H1 (cell line): ENCODE measurements around the gene DCDC1. TPM values are rescaled to one million over a fixed set of nuclear protein-coding genes. Genes with fewer than 3 reads are reported as not detected.

Source experiments
- CTCF ChIA-PET: fragments of 300-600 bp; sonication (Branson Sonifier 250); formaldehyde crosslinking; loops from one replicate; lab custom pipeline; 2021; ENCODE audit not compliant: partially characterized antibody; lab: Charles Lee
- POLR2A ChIA-PET: fragments of 300-600 bp; sonication (Branson Sonifier 250); formaldehyde crosslinking; loops from one replicate; lab custom pipeline; 2021; ENCODE audit warnings: inconsistent platforms; ENCODE audit not compliant: partially characterized antibody; lab: Charles Lee
- DNase-seq, 2 experiments: peaks; one replicate each; pipeline versions ENCODE4 v3.0.0 to v3.0.0-alpha.2; 2010 to 2022; ENCODE audit warnings: low spot score in 2 of 2, low read depth in 1 of 2, mixed read lengths in 1 of 2
- FAIRE-seq: peaks from 2 replicates; lab custom pipeline; 2011; peaks lifted over from hg19 to GRCh38; lab: Jason Lieb, UNC
- H2AFZ ChIP-seq: 2 replicates; pipeline ENCODE4 v1.8.1; 2012; ENCODE audit warnings: low read length, inconsistent platforms
- H2AK5ac ChIP-seq: 2 replicates; pipeline ENCODE4 v1.6.1; 2013; ENCODE audit warnings: low read depth, low read length
- H2BK120ac ChIP-seq: replicated peaks from 2 replicates; pipeline ENCODE3; 2013; ENCODE audit warnings: low read depth, low read length, inconsistent platforms
- H2BK12ac ChIP-seq: 2 replicates; pipeline ENCODE4 v1.6.1; 2013; ENCODE audit warnings: low read depth, low read length
- H2BK15ac ChIP-seq: 2 replicates; pipeline ENCODE4 v1.6.1; 2013; ENCODE audit warnings: low read length
- H2BK20ac ChIP-seq: 2 replicates; pipeline ENCODE4 v1.6.1; 2013; ENCODE audit warnings: low read length
- H2BK5ac ChIP-seq: 2 replicates; pipeline ENCODE4 v1.6.1; 2013; ENCODE audit warnings: low read depth, low read length
- H3K14ac ChIP-seq: 2 replicates; pipeline ENCODE4 v1.6.1; 2013; ENCODE audit warnings: inconsistent platforms; ENCODE audit not compliant: insufficient read length
- H3K18ac ChIP-seq: 2 replicates; pipeline ENCODE4 v1.6.1; 2013; ENCODE audit warnings: low read length; ENCODE audit errors: extremely low read depth
- H3K23ac ChIP-seq: 2 replicates; pipeline ENCODE4 v1.6.1; 2013; ENCODE audit warnings: inconsistent platforms; ENCODE audit not compliant: insufficient read length
- H3K23me2 ChIP-seq: 2 replicates; pipeline ENCODE4 v1.6.1; 2013; ENCODE audit warnings: low read depth, low read length
- H3K27ac ChIP-seq: 2 replicates; pipeline ENCODE4 v1.6.1; 2011; ENCODE audit warnings: low read depth, low read length, inconsistent platforms
- H3K27me3 ChIP-seq, 4 experiments: replicated peaks in 1 of 4; 1 replicate in 1 of 4; 2 replicates in 3 of 4; pipeline versions ENCODE4 v1.6.1 to v1.8.1; 2011 to 2013; ENCODE audit warnings: low read length in 3 of 4, mild to moderate bottlenecking in 3 of 4, inconsistent platforms in 2 of 4, mixed read lengths in 2 of 4, moderate library complexity in 1 of 4; ENCODE audit not compliant: control insufficient read depth in 3 of 4, insufficient read depth in 3 of 4; ENCODE audit errors: extremely low read depth in 1 of 4
- H3K36me3 ChIP-seq, 4 experiments: 2 replicates each; pipeline versions ENCODE4 v1.6.1 to v1.8.1; 2011 to 2013; ENCODE audit warnings: mild to moderate bottlenecking in 4 of 4, low read length in 3 of 4, moderate library complexity in 2 of 4, control low read depth in 1 of 4, inconsistent platforms in 1 of 4; ENCODE audit not compliant: insufficient read depth in 4 of 4, control insufficient read depth in 2 of 4
- H3K4ac ChIP-seq: replicated peaks from 2 replicates; pipeline ENCODE3; 2013; ENCODE audit warnings: low read length, low read depth, mixed read lengths, inconsistent platforms; ENCODE audit not compliant: insufficient read length
- H3K4me1 ChIP-seq, 4 experiments: replicated peaks in 1 of 4; 1 replicate in 1 of 4; 2 replicates in 3 of 4; pipeline versions ENCODE4 v1.6.1 to v1.8.1; 2011 to 2013; ENCODE audit warnings: low read length in 3 of 4, inconsistent platforms in 2 of 4, mixed read lengths in 1 of 4; ENCODE audit not compliant: insufficient read depth in 4 of 4, control insufficient read depth in 3 of 4
- H3K4me2 ChIP-seq, 2 experiments: 2 replicates each; pipeline versions ENCODE4 v1.6.1 to v1.8.1; 2011 to 2013; ENCODE audit warnings: low read depth in 2 of 2, low read length in 2 of 2, control low read depth in 1 of 2, inconsistent platforms in 1 of 2, mild to moderate bottlenecking in 1 of 2; ENCODE audit not compliant: insufficient read depth in 1 of 2
- H3K4me3 ChIP-seq, 4 experiments: fragments of 200-600, 300-600 bp in 1 of 4; sonication (generic), shearing (Covaris generic), sonication (Bioruptor Twin) in 1 of 4; 2 replicates each; pipeline versions ENCODE4 v1.5.1 to v1.8.1; 2011 to 2016; ENCODE audit warnings: low read length in 4 of 4, low read depth in 3 of 4, control low read depth in 2 of 4, inconsistent platforms in 2 of 4, mild to moderate bottlenecking in 2 of 4, mixed read lengths in 1 of 4, moderate library complexity in 1 of 4; ENCODE audit not compliant: insufficient read depth in 2 of 4; ENCODE audit errors: extremely low read depth in 1 of 4
- H3K56ac ChIP-seq: replicated peaks from 2 replicates; pipeline ENCODE3; 2013; ENCODE audit warnings: low read depth, mild to moderate bottlenecking, mixed read lengths, low read length, inconsistent platforms; ENCODE audit not compliant: insufficient read length
- H3K79me1 ChIP-seq: 2 replicates; pipeline ENCODE4 v1.6.1; 2013; ENCODE audit warnings: low read depth, low read length, control low read depth
- H3K79me2 ChIP-seq, 2 experiments: 2 replicates each; pipeline versions ENCODE4 v1.6.1 to v1.8.1; 2012 to 2013; ENCODE audit warnings: low read length in 2 of 2, mild to moderate bottlenecking in 2 of 2, inconsistent platforms in 1 of 2; ENCODE audit not compliant: insufficient read depth in 2 of 2, control insufficient read depth in 1 of 2
- H3K9ac ChIP-seq, 4 experiments: replicated peaks in 1 of 4; 1 replicate in 1 of 4; 2 replicates in 3 of 4; pipeline versions ENCODE4 v1.6.1 to v1.8.1; 2011 to 2013; ENCODE audit warnings: low read depth in 3 of 4, low read length in 3 of 4, control low read depth in 2 of 4, mild to moderate bottlenecking in 2 of 4, moderate library complexity in 2 of 4, inconsistent platforms in 1 of 4; ENCODE audit errors: extremely low read depth in 1 of 4
- H3K9me3 ChIP-seq, 2 experiments: 2 replicates each; pipeline versions ENCODE4 v1.6.1 to v1.8.1; 2012 to 2013; ENCODE audit warnings: mild to moderate bottlenecking in 2 of 2, moderate library complexity in 2 of 2, control low read depth in 1 of 2, inconsistent platforms in 1 of 2, low read depth in 1 of 2, low read length in 1 of 2, mixed read lengths in 1 of 2; ENCODE audit not compliant: insufficient read depth in 2 of 2
- H4K20me1 ChIP-seq, 2 experiments: replicated peaks in 1 of 2; 2 replicates each; pipeline versions ENCODE3 to v1.8.1; 2011 to 2013; ENCODE audit warnings: inconsistent platforms in 2 of 2, low read length in 2 of 2, mild to moderate bottlenecking in 1 of 2; ENCODE audit not compliant: insufficient read depth in 2 of 2, control insufficient read depth in 1 of 2
- H4K5ac ChIP-seq: 2 replicates; pipeline ENCODE4 v1.6.1; 2013; ENCODE audit warnings: low read length, low read depth, mixed read lengths, inconsistent platforms; ENCODE audit not compliant: insufficient read length
- H4K8ac ChIP-seq: 2 replicates; pipeline ENCODE4 v1.8.0; 2013; ENCODE audit warnings: mild to moderate bottlenecking, moderate library complexity, low read length, inconsistent platforms; ENCODE audit not compliant: insufficient read depth; ENCODE audit errors: extremely low read depth
- H4K91ac ChIP-seq: replicated peaks from 2 replicates; pipeline ENCODE3; 2013; ENCODE audit warnings: low read length, mixed read lengths, inconsistent platforms; ENCODE audit not compliant: insufficient read length
- CTCF ChIP-seq, 3 experiments: IDR thresholded peaks; 1 replicate in 2 of 3; 2 replicates in 1 of 3; pipeline versions ENCODE4 v1.5.1 to v1.6.1; 2011; ENCODE audit warnings: low read length in 3 of 3, mild to moderate bottlenecking in 3 of 3, inconsistent platforms in 2 of 3, low read depth in 1 of 3, moderate library complexity in 1 of 3; ENCODE audit not compliant: insufficient read depth in 1 of 3; ENCODE audit errors: control extremely low read depth in 1 of 3
- KDM4A ChIP-seq: IDR thresholded peaks from one replicate; pipeline ENCODE4 v1.7.1; 2012; ENCODE audit warnings: low read depth, mild to moderate bottlenecking, moderate library complexity, low read length, inconsistent platforms; ENCODE audit not compliant: severe bottlenecking
- RAD21 ChIP-seq, 2 experiments: IDR thresholded peaks in 1 of 2; conservative IDR thresholded peaks in 1 of 2; 2 replicates each; pipeline ENCODE4 v1.6.1; 2011; ENCODE audit warnings: low read depth in 2 of 2, low read length in 2 of 2, improper control_type of control experiment in 1 of 2, inconsistent platforms in 1 of 2, mild to moderate bottlenecking in 1 of 2, moderate library complexity in 1 of 2
- WGBS, 2 experiments: shearing (Covaris generic) in 1 of 2; methylation state at CpG; one replicate each; pipeline versions ENCODE4 v1.1.6 to v1.1.7; 2013 to 2015; ENCODE audit warnings: low lambda C conversion rate in 2 of 2, mixed read lengths in 2 of 2, inconsistent platforms in 1 of 2, low coverage in 1 of 2, missing lambda C conversion rate in 1 of 2; ENCODE audit not compliant: insufficient replicate concordance in 2 of 2, insufficient coverage in 1 of 2, insufficient read length in 1 of 2; ENCODE audit errors: extremely low coverage in 1 of 2, missing lambda C conversion rate in 1 of 2; 5-methylcytosine and 5-hydroxymethylcytosine counted together
- polyA plus RNA-seq, 7 experiments: library from polyadenylated mRNA; depleted of rRNA in 3 of 7; stranded (reverse) in 5 of 7; unstranded in 2 of 7; fragments of >200 nt in 5 of 7; fragments of 200-250 nt in 2 of 7; gene quantifications; 1 replicate in 5 of 7; 2 replicates in 1 of 7; 4 replicates in 1 of 7; pipeline versions ENCODE4 v1.2.1 to v1.2.3, GENCODE V29; 2011 to 2013; ENCODE audit warnings: missing spikeins in 2 of 7, mixed read lengths in 2 of 7
- total RNA-seq: library from RNA; stranded (reverse); fragmentation: NEBNext Ultra II Directional; extraction: Animal tissue kit (Norgen Biotek cat#: 25700); gene quantifications from 2 replicates; pipeline ENCODE4 v1.2.1, GENCODE V29; 2021

DCDC1 gene
- total and polyA plus RNA-seq, 2 of the 8 experiments (the other 6 are each of a cell fraction or from before 2014, with no cell fraction given) = 0.15 to 0.56 TPM

GRCh38 chr11:30855383-30856006 is 514.0 kb downstream of the DCDC1 start:
- DNase-seq = no peak

More at GRCh38 chr11:30855383-30856006, 514.0 kb downstream of the DCDC1 start:
- Histone ChIP-seq H4K20me1 (no peaks in the 10 kb centered on the region), H3K14ac (no peak overlapping the region), H3K27me3 (no peaks in the 10 kb centered on the region), H3K27ac (no peak overlapping the region), H2BK12ac (no peak overlapping the region), H3K4me3 (no peak overlapping the region), H4K5ac (no peak overlapping the region), H3K4ac (no peak overlapping the region), H2AFZ (no peak overlapping the region), H3K9me3 (no peaks in the 10 kb centered on the region), H2BK120ac (no peak overlapping the region), H3K79me1 (no peaks in the 10 kb centered on the region), H2BK20ac (no peak overlapping the region), H2BK15ac (no peak overlapping the region), H3K79me2 (no peaks in the 10 kb centered on the region), H3K4me1 (peaks cover 1 to 13% (median 10%) of the 10 kb centered on the region in 4 experiments; a peak in 4 of 7 replicates), H2BK5ac (no peak overlapping the region), H3K23me2 (no peaks in the 10 kb centered on the region), H3K36me3 (no peaks in the 10 kb centered on the region), H4K91ac (no peak overlapping the region), H3K23ac (no peak overlapping the region), H3K56ac (no peak overlapping the region), H3K9ac (no peak overlapping the region), H3K18ac (no peak overlapping the region), H2AK5ac (no peak overlapping the region), H3K4me2 (no peak overlapping the region), H4K8ac (no peak overlapping the region)
- ChIA-PET CTCF (interaction anchor here (0.6 to 1.9 kb wide), 8 partner anchors 8 to 1612 kb away, joined by 3 to 5 read pairs (median 4); no protein-coding TSS in a partner anchor), POLR2A (no interaction called here)
- TF ChIP-seq CTCF (IDR thresholded peaks at IDR 0.05; ENCODE audit: control extremely low read depth in 1 of 3, insufficient read depth in 1 of 3, low read depth in 1 of 3, low read length in 3 of 3) (peak in 1 of 3 experiments; percentile 6; a peak in 2 of 4 replicates), RAD21 (IDR thresholded peaks at IDR 0.05 in 1 of 2, conservative IDR thresholded peaks at IDR 0.05 in 1 of 2; ENCODE audit: low read depth in 2 of 2, low read length in 2 of 2) (peak in 1 of 2 experiments; percentile 27; a peak in 2 of 4 replicates), KDM4A (no peak)
- FAIRE-seq = no peak
- 88% methylated on average over 5 of the region's 5 CpGs; no CpG with 5 or more reads in 1 of the 2 experiments for WGBS, 2 experiments
